HG02938 (cell line): ENCODE measurements around the gene PCCA.
"Not testable (repeated sequence)": the region's sequence is repeated elsewhere in the genome, so short reads cannot be mapped to it uniquely, and the experiment has no call there.

Experiments used
- ATAC-seq: cut with Tn5 transposase; IDR thresholded peaks from one replicate; pipeline ENCODE4 v1.9.1; 2021; ENCODE audit warnings: mild to moderate bottlenecking, moderate library complexity; ENCODE audit not compliant: unreplicated experiment

The PCCA gene

DNA sequence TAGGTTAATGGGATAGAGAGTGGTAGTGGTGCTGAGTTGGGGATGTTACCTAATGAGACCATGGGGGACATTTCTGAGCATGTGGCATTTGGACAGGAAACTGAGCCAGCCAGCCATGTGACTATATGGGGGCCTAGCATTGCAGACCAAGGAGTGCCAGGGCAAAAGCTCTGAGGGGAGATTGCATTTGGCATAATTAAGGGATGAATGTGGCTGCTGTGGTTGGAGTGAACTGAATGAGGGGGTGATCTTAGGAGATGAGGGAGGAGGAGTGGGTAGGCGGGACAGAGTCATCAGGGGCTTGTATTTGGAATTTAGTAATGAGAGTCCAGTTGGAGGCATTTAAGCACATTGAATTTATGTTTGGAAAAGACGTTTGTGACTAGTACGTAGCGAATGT is 6.6 kb downstream of the PCCA start:
- no peak for ATAC-seq

DNA sequence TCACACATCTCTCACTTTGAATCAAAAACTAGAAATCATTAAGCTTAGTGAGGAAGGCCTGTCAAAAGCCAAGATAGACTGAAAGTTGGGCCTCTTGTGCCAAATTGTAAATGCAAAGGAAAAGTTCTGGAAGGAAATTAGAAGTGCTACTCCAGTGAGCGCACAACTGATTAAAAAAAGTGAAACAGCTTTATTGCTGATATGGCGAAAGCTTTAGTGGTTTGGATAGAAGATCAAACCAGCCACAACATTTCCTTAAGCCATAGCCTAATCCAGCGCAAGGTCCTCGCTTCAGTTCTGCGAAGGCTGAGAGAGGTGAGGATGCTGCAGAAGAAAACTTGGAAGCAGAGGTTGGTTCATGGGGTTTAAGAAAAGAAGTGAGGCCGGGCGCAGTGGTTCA is 7.6 kb downstream of the PCCA start:
- ATAC-seq = no peak

DNA sequence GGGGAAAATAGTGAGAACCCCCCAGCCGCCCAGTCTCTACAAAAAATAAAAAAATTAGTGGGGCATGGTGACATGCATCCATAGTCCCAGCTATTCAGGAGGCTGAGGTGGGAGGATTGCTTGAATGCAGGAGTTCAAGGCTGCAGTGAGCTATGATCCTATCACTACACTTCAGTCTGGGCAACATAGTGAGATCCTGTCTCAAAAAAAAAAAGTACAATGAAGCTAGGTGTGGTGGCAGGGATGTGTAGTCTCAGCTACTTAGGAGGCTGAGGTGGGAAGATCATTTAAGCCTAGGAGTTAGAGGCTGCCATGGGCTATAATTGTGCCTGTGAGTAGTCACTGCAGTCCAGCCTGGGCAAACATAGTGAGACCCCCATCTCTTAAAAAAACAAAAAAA is 8.9 kb downstream of the PCCA start:
- ATAC-seq = no peak

DNA sequence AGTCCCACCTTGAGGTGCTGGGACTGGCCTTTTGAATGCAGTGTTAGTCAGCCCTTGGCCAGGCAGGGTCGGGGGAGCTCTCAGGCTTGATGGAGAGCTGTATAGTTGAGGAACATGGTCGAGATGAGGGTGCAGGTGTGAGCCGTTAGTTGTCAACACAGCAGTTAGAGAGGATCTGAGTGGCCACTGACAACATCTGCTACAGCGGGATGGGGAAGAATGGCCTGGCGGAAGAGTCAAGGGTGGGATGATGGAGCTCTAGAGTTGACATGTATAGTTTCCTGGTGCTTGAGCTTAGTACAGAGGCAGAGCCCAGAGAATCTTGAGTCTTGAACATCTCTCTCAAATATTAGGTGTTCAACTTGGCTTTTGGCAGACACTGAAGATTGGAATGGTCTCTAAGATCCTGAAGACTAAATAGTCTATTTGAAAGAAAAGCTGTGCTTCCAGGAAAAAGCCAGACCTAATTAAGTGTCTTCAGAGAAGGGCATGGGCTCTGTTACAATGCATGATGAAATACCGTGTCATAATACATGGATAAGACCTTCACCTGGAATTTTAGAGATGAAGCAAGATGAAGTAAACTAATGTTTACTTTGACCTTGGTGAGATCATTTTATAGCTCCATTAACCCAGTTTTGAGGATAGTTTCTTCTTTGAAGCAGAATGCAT is 9.7 kb downstream of the PCCA start:
- ATAC-seq = no peak

DNA sequence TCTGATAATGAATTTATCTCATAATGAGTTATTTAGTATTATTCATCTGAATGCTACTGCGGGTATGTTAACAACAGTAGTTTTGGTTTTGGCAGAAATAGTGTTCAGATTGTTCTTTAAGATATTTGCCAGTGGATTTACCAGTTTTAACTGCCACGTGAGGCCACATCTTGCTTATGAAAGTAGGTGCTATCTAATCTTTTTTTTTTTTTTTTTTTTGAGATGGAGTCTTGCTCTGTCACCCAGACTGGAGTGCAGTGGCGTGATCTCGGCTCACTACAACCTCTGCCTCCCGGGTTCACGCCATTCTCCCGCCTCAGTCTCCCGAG is 10.2 kb downstream of the PCCA start:
- not testable (repeated sequence) for ATAC-seq

DNA sequence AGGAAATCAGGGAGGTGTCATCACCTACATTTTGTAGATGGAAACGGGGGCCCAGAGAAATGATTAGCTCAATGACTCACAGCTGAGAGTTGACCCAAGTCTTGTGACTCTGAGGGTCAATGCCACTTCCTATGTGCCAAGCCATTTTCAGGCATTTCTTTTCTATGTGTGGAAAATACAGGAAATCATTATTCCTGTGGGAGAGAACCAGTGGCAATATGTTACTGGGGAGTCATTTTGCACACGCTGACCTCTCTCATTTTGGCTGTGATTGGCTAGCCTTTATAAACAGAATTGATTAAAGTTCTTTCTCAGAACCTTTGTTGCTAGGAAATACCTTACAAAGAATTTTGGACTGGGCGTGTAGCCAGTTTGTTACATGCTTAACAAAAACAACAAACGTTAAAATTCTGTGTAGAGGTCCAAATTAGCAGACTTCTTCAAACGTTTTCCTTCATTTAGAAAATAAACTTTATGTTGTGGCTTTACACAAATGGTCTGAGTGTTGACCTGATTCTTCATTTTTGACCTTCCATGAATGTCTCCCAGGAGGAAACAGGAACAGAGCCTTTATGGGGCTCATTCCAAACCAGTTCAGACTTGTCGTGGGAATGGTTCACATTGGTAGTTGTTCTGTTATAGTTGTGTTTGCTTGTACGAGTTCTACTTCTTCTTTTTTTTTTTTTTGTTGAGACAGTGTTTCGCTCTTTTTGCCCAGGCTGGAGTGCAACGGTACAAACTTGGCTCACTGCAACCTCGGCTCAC is 11.4 kb downstream of the PCCA start:
- no peak for ATAC-seq

DNA sequence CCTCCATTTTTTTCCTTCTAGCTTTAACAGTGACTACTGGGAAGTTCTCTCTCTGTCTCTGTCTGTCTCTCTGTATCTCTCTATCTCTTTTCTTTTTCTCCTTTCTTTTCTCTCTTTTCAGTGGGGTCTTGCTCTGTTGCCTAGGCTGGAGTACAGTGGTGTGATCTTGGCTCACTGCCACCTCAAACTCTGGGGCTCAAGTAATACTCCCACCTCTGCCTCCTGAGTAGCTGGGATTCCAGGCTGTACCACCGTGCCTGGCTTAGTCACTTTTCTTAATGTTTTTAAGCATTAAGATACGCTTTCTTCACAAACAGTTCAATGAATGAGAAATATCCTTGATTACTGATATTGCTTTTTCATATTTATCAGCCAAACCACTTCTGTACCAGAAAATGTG is 13.1 kb downstream of the PCCA start:
- ATAC-seq = no peak

DNA sequence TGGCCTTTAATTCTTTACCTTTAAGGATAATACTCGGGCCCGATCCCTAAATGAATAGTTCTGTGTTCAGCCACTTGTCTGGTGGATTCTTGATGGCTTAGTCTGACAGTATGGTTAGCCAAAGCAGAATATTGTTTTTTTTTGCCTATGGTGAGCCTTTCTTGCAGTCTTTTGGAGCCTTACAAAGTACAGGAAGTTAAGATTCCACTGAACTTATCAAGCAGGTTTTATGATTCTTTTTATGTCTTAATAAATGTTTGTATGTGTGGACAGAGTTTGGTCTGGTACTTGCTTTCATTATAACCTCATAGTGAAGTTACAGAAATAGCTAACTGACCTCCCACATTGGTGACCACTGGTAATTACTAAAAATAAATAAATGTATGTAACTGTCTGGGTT is 17.1 kb downstream of the PCCA start:
- no peak for ATAC-seq

DNA sequence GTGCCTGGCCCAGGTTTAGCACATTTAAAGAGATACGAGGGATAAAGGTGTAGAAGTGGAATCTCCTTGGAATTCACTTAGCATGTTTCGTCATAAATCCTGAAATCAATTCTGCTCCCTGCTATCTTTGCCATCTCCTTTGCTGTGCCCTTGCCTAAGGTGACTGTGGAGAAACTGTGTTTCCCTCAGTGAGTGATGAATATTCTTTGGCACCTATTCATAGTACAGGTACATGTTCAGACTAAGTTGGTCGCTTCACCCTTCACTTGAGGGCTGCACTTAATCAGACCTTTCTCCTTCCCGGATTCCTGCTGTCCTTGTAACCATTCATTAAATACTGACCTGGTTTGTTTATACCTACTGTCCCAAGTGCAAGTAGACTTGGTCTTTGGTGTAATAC is 17.8 kb downstream of the PCCA start:
- ATAC-seq = no peak

DNA sequence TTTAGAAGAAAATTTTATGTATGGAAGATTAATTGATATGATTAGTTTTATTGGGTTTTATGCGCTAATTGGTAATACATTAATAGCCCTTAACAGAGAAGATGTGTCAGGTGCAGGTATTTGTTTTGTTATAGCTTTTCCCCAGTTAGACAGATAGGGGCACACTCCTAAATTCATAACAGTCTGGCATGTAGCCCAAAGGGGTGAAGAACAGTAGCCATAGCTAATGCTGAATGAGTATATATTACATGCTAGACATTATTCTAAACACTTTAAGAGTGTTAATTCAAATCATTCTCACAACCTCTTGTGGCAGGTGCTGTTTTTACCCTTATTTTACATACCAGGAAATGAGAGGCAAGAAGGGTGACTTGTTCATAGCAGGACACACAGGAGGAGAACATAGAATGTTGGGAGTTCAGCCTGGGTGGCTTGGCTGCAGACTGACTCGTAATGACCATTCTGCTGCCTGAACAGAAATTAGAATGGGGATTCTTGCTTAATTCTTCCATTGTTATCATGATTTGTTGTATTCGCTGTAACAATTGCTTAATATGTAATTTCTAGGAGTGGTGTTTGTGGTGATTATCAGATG is 20.1 kb downstream of the PCCA start:
- ATAC-seq = no peak

DNA sequence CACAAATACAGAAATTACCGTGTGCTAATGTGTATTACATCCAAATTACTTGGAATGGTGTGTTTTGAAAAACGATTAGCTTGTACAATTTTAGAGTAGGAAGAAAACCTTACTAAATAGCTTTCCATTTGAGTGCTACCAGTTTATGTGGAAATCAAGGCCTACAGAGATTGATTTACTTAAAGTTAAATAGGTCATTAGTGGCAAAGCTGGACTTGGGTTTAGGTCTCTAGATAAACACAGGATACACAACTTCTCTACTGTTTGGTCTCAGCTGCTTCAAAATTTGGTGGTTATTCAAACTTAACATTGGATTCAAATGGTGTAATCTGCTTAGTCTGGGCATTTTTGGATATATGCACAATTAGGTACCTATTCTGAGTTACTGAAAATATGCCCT is 21.4 kb downstream of the PCCA start:
- no peak for ATAC-seq

DNA sequence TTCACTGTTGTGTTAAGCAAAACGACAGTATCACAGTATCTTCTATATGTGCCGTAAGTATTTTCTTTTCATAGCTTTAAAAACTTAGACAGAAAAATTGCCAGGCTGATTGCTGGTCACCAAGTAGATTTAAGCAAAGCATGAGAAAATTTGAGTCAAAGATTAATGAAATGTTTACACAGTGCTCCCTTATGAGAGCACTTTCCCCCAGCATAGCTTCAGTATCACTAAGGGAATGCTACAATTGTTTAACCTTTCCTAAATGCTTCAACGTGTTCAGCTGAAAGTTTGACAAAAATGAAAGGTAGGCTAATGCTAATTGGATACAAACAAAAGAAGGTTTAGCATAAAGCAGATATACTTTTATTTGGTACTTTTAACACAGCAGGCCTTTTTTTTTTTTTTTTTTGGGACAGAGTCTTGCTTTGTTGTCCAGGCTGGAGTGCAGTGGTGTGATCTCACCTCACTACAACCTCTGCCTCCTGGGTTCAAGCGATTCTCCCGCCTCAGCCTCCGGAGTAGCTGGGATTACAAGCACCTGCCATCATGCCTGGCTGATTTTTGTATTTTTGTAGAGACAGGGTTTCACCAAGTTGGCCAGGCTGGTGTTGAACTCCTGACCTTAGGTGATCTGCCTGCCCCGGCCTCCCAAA is 23.4 kb downstream of the PCCA start:
- ATAC-seq = no peak

DNA sequence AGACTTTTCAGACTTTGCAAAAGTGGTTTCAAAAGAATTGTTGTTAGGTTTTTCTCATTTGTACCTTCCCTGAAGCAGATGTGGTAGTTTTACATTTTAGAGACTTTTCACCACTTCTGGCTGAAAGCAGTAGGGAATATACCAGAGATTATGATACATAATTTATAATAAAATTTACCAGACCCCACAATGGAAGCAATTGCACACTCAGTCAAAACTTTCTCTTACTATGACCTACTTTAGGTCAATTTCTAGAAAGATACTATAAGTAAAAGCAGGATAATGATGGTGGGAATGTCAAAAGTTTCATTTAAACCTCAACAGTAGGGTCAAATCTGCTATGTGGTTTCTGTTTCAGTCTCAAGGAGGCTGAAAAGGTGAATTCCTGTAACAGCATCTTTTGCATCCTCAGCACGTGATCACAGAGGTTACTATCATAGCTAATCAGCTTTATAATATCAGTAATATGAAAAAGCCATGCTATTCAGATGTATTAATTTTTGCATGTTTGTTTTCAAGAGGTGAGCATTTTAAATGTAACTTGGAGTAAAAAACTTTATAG is 26.9 kb downstream of the PCCA start:
- no peak for ATAC-seq

DNA sequence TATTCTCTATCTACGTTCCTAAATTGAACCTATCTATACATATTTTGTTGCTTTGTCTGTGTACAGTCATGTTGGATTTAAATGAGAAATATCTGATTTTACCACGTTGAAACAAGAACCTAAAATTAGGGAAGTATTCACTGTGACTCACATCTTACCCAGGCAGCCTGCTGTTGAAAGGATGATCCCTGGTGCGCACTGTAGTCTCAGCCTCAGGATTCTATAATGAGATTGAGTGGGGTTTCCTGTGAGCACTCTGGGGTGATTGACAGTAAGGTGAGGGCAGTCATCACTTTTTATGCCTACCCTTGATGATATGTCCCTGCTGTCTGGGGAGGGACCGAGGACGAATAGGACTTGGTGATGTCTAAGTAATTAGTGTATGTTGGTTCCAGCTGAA is 35.4 kb downstream of the PCCA start:
- ATAC-seq = no peak

DNA sequence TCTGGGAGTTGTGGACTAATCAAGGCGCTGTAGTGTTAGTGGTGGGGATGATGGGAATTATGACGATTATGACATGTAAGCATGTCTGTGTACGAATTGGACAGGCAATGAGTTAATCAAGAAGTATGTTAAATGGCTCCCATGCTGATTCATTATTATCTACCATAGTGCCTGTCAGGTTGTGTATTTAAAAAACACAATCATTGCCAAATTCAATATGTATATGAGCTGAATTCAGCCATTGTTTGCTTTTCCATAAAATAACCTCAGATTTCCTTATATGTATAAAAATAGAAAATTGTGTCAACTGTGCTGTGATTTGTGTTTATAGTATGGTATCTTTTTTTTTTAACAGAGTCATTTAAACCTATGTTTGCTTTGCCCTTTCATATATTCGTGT is 37.1 kb downstream of the PCCA start:
- no peak for ATAC-seq

DNA sequence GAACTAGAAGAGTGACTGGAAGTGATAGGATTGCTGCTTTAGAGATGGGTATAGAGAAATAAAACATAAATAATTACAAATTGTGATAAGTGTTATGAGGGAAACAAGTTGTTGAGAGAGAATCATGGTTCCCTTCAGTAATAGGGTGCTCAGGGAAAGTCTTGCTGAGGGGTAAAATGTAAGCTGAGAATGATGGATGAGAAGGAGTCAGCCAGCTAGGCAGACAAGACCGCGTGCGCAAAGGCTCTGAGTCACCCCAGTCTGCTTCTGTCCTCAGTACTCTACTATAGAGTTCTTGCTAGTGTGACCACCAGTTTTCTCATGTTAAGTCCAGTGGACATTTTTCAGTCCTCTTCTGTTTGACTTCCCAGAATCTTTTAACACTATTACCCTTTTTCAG is 39.5 kb downstream of the PCCA start:
- ATAC-seq = no peak

DNA sequence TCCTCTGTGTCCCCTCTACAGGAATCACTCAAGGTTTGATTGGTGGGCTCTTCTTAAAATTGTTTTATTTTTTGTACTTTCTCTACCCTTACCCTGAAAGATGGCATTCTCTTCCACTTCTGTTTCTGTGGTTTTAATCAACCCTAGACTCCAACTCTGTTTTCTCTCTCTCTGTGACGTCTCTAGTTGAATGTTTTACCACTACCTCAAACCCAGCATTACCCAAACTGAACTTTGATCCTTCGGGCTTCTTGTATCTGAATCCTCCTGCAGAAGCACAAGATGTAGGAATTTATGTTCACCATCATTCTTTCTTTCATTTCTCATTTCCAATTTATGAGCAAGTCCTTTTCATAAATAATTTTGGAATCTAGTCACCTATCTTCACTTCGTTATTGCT is 39.9 kb downstream of the PCCA start:
- ATAC-seq = no peak

DNA sequence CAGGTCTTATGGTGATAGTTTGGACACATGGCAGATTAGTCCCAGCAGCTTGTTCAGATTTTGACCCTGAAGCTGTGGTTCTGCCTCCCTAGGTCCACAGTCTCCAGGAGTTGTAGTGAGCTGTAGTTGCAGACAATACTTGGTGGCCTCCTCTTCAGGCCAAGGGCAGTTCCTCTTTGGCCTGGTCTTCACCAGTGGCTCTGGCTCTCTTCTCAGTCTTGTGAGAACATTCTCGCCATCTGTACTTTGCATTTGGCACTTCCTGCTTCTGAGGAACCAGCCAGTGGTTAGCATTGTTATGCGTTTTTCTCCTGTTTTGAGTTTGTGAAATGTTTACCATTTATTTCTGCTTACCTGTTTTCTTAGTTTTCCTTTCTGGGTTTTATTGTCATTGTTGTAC is 40.7 kb downstream of the PCCA start:
- peak; percentile 69 for ATAC-seq

DNA sequence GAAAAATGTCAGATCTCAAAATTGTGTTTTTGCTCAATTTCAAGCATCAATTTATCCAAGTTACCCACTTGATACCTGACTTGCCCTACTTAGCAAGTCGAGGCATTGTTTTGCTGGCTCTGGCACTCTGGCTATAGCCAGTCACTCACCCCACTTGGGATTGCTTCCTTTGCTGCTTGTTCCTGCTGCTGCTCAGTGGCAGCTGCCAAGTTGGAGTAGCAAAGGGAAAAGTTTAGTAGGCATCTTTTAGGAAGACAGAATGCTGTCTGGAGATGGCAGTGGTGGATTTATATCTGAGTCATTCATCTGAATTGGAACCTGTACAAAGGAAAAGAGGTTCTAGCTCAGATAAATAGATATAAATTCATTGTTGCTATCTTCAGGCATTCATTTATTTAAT is 41.2 kb downstream of the PCCA start:
- ATAC-seq = no peak

DNA sequence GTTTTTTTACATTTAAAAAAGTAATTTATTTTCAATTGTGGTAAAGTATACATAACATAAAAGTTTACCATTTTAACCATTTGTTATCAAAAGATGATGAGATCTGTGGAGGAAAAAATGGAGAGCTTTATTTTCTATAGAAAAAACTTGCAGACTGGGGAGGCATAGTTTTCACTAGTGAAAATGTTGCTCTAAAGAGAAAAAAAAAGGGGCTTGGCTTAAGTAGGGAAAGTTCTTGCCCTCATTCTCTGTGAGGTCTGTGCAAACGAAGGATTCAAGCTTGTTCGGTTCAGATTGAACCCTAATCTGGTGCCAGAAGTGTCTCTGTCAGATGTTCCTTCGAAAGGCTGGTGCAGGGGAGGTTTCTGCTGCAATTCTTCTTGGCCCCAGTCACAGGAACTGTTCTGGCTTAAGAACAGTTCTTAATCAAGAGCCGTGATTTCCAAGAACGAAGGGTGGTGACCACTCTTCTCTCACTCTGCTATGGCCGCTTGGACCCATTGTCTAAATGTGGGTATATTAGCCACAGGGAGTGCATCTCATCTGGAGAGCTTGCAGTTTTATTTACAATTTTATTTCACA is 42.1 kb downstream of the PCCA start:
- ATAC-seq = no peak

DNA sequence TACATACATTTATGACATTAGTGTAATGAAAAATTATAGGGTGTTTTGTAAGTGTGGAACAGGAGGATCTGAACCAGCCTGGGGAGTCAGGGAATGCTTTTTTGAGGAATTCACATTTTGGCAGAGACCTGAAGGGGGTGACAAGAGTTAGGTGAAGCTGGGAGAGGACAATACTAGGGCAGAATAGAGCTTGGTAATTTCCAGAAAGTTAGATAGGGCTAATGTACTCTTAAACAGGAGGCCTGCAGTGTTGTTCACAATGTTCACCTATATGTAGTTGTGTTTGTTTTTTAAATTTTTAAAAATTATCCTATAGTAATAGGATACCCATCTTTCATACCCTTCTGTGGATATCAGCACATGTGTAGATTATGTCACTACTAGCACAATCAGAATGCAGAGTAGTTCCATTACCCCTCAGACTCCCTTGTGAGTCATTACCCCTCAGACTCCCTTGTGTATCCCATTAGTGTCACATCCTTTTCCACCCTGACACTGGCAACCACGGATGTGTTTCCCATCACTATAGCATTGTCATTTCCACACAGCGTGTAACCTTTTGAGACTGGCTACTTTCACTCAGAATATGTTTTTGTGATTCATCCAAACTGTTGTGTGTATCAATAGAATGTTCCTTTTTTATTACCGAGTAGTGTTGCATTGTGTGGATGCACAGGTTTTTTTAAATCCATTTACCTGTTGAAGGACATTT is 43.1 kb downstream of the PCCA start:
- no peak for ATAC-seq
